KMS-11 (cell line): Measurements from ENCODE around the gene SUV39H2.

Experiments used
- H2AFZ ChIP-seq: fragments of 200-600 bp; sonication (generic); 2 replicates; pipeline ENCODE4 v1.6.1; 2016; ENCODE audit warnings: antibody characterized with exemption, mixed run types, low read depth
- H3K27ac ChIP-seq: fragments of 200-600 bp; sonication (generic); 2 replicates; pipeline ENCODE4 v1.6.1; 2016; ENCODE audit warnings: mild to moderate bottlenecking, mixed run types
- H3K27me3 ChIP-seq: fragments of 200-600 bp; sonication (generic); 2 replicates; pipeline ENCODE4 v1.6.1; 2017; ENCODE audit warnings: mild to moderate bottlenecking, low read depth, mixed run types, moderate library complexity; ENCODE audit not compliant: insufficient read depth
- H3K36me3 ChIP-seq: fragments of 200-600 bp; sonication (generic); 2 replicates; pipeline ENCODE4 v1.6.1; 2017; ENCODE audit warnings: mild to moderate bottlenecking, mixed run types; ENCODE audit not compliant: insufficient read depth
- H3K4me1 ChIP-seq: fragments of 200-600 bp; sonication (generic); 2 replicates; pipeline ENCODE4 v1.6.1; 2016; ENCODE audit warnings: mild to moderate bottlenecking, low read depth, mixed run types; ENCODE audit not compliant: poor library complexity, severe bottlenecking
- H3K4me2 ChIP-seq: fragments of 200-600 bp; sonication (generic); 2 replicates; pipeline ENCODE4 v1.7.0; 2016; ENCODE audit warnings: mild to moderate bottlenecking, mixed run types
- H3K4me3 ChIP-seq: fragments of 200-600 bp; sonication (generic); IDR thresholded peaks from 2 replicates; pipeline ENCODE4 v1.6.1; 2017; ENCODE audit warnings: low read depth, low read length, mixed read lengths; ENCODE audit not compliant: insufficient read depth
- H3K79me2 ChIP-seq: fragments of 200-600 bp; sonication (generic); 2 replicates; pipeline ENCODE4 v1.6.1; 2016; ENCODE audit warnings: low read depth, mixed run types; ENCODE audit not compliant: insufficient read depth
- H3K9ac ChIP-seq: fragments of 200-600 bp; sonication (generic); 2 replicates; pipeline ENCODE4 v1.6.1; 2016; ENCODE audit warnings: mild to moderate bottlenecking, mixed run types
- H4K20me1 ChIP-seq: fragments of 200-600 bp; sonication (generic); 2 replicates; pipeline ENCODE4 v1.6.1; 2016; ENCODE audit warnings: mild to moderate bottlenecking, mixed run types; ENCODE audit not compliant: insufficient read depth
- CTCF ChIP-seq: fragments of 200-600 bp; sonication (generic); conservative IDR thresholded peaks from 2 replicates; pipeline ENCODE4 v1.6.1; 2017; ENCODE audit warnings: low read depth, mild to moderate bottlenecking, antibody characterized with exemption, low read length, moderate library complexity, mixed read lengths

The SUV39H2 gene

GRCh38 chr10:14949291-14949690 lies 70.6 kb downstream of the SUV39H2 start:
- no peak overlapping the region for H3K27ac ChIP-seq
- H3K4me1 ChIP-seq: peaks cover 24% of the 10 kb centered on the region
- H3K36me3 ChIP-seq: peaks cover 6% of the 10 kb centered on the region; the same call in 1 of the 2 replicates
- H3K79me2 ChIP-seq: peaks cover 81% of the 10 kb centered on the region
- no peak for TF ChIP-seq CTCF
- no peak overlapping the region for H3K4me3 ChIP-seq
- no peaks in the 10 kb centered on the region for H3K27me3 ChIP-seq
- H3K4me2 ChIP-seq: no peak overlapping the region
- no peak overlapping the region for H2AFZ ChIP-seq
- H4K20me1 ChIP-seq: no peaks in the 10 kb centered on the region
- H3K9ac ChIP-seq: no peak overlapping the region

GRCh38 chr10:14952851-14953423 lies 74.3 kb downstream of the SUV39H2 start:
- H3K4me2 ChIP-seq: peak overlapping the region; percentile 84
- peak overlapping the region; percentile 70; the same call in 1 of the 2 replicates for H2AFZ ChIP-seq
- H3K27ac ChIP-seq: peak overlapping the region; percentile 91
- peak overlapping the region; percentile 83 for H3K9ac ChIP-seq
- H4K20me1 ChIP-seq: no peaks in the 10 kb centered on the region
- TF ChIP-seq CTCF: no peak
- no peaks in the 10 kb centered on the region; the same call in 1 of the 2 replicates for H3K36me3 ChIP-seq
- H3K4me3 ChIP-seq: no peak overlapping the region
- H3K79me2 ChIP-seq: peaks cover 58% of the 10 kb centered on the region
- no peaks in the 10 kb centered on the region for H3K27me3 ChIP-seq
- peaks cover 47% of the 10 kb centered on the region for H3K4me1 ChIP-seq

GRCh38 chr10:14953424-14954000 lies 74.8 kb downstream of the SUV39H2 start:
- H3K27ac ChIP-seq: peak overlapping the region; percentile 91
- peak overlapping the region; percentile 70 for H2AFZ ChIP-seq
- no peak for TF ChIP-seq CTCF
- H3K4me3 ChIP-seq: no peak overlapping the region
- peak overlapping the region; percentile 83 for H3K9ac ChIP-seq
- no peaks in the 10 kb centered on the region for H3K27me3 ChIP-seq
- peak overlapping the region; percentile 84 for H3K4me2 ChIP-seq
- H3K4me1 ChIP-seq: peaks cover 49% of the 10 kb centered on the region
- no peaks in the 10 kb centered on the region for H4K20me1 ChIP-seq
- no peaks in the 10 kb centered on the region; the same call in 1 of the 2 replicates for H3K36me3 ChIP-seq
- H3K79me2 ChIP-seq: peaks cover 52% of the 10 kb centered on the region
